ENCODE data around the gene DUOX2.
A peak's percentile ranks its signal among the peaks of the same experiment; 100 is the strongest.

The DUOX2 gene

GRCh38 chr15:45114076-45114750, at the start of gene DUOX2, which contains the start of gene DUOXA2:
Gene DUOX2 (minus strand): TSS chr15:45114172. CDS start chr15:45113411, 761 bp downstream.
Gene DUOXA2 (plus strand): TSS chr15:45114326. CDS start chr15:45114606, 280 bp downstream.
- DNase-seq = no peak

DNA sequence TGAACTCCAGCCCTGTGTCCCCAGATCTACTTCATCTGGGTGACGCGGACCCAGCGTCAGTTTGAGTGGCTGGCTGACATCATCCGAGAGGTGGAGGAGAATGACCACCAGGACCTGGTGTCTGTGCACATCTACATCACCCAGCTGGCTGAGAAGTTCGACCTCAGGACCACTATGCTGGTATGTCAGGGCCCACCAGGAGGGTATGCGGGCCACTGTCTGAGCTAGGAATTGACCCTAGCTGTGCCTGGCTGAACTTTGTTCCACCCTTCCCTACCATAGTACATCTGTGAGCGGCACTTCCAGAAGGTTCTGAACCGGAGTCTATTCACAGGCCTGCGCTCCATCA, 49.5 kb upstream of the DUOX2 start:
- no peak for DNase-seq

GRCh38 chr15:45162771-45163507, 49.0 kb upstream of the DUOX2 start:
- peak; percentile 86 for DNase-seq

DNA sequence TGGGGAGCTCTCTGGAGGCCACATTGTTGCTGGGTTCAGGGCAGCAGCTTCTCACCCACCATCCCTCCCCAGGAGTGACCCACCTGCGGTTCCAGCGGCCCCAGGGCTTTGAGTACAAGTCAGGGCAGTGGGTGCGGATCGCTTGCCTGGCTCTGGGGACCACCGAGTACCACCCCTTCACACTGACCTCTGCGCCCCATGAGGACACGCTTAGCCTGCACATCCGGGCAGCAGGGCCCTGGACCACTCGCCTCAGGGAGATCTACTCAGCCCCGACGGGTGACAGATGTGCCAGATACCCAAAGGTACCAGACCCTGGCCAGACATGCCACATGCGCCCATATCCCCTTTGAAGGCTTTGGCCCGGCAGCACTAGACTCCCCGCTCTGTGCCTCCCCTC, 47.7 kb upstream of the DUOX2 start:
- DNase-seq = no peak

- no peak for DNase-seq
Measured at GRCh38 chr15:45157974-45158373, 44.0 kb upstream of the DUOX2 start.

GRCh38 chr15:45156744-45157455, 42.9 kb upstream of the DUOX2 start:
- no peak for DNase-seq

GRCh38 chr15:45155739-45156138, 41.8 kb upstream of the DUOX2 start:
- no peak for DNase-seq

- DNase-seq = no peak
Measured at GRCh38 chr15:45151998-45152828, 38.2 kb upstream of the DUOX2 start.

DNA sequence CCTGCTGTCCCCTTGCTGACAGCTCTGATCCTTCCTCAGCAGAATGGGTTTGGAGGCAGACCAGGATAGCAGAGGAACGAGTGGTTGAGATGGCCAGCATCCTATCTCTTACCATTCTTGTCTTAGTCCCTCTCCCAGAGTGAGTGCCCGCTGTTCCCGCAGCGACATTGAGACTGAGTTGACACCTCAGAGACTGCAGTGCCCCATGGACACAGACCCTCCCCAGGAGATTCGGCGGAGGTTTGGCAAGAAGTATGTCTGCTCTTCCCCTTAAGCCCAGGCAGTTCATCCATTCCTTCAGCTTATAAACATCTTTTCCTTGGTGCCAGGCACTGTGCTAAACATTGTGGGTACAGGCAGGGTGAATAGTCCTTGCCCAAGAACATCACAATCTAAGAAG, 37.0 kb upstream of the DUOX2 start:
- DNase-seq = no peak

GRCh38 chr15:45150481-45150880, 36.5 kb upstream of the DUOX2 start:
- DNase-seq = no peak

GRCh38 chr15:45149060-45149459, 35.1 kb upstream of the DUOX2 start:
- DNase-seq = no peak

GRCh38 chr15:45148076-45149059, 34.4 kb upstream of the DUOX2 start:
- no peak for DNase-seq

GRCh38 chr15:45147606-45148005, 33.6 kb upstream of the DUOX2 start:
- DNase-seq = no peak

GRCh38 chr15:45146405-45146804, 32.4 kb upstream of the DUOX2 start:
- no peak for DNase-seq

DNA sequence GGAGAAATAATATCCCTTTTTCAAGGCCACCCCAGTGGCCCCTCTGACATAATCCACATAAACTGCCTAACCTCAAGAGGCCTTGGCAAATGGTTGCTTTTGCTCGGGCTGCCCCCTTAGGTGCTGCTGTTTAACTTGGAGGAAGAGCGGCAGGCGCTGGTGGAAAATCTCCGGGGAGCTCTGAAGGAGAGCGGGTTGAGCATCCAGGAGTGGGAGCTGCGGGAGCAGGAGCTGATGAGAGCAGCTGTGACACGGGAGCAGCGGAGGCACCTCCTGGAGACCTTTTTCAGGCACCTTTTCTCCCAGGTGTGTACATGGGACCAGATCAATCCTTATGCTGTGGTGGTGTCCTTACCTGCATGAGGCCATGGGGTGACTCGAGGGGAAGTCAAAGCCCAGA, 30.8 kb upstream of the DUOX2 start:
- DNase-seq = no peak

DNA sequence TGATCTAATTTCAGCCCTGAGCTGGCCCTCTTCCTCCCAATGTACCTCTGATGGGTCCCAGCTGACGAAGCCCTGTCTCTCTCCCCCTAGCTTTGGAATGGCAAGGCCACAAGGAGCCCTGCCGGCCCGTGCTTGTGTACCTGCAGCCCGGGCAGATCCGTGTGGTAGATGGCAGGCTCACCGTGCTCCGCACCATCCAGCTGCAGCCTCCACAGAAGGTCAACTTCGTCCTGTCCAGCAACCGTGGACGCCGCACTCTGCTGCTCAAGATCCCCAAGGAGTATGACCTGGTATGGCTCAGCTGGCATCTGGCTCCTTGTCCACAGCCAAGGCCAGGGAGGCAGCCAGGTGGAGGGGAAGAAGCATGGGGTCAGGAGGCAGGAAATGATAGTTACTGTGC, 30.0 kb upstream of the DUOX2 start:
- no peak for DNase-seq

DNA sequence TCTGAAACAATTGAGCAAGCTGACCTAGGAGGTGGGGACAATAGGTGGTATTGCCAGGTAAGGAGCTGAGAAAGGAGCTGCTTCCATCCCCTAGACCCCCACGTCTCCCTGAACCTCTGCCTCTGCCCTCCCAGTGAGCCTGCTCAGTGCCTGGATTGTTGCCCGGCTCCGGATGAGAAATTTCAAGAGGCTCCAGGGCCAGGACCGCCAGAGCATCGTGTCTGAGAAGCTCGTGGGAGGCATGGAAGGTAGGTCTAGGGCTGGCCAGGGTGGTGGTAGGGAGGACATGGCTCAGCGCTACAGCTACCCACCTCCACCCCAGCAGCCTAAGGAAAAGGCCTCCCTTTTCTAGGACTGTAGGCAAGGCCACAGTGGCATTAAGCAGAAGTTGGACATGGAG, 29.1 kb upstream of the DUOX2 start:
- DNase-seq = no peak

DNA sequence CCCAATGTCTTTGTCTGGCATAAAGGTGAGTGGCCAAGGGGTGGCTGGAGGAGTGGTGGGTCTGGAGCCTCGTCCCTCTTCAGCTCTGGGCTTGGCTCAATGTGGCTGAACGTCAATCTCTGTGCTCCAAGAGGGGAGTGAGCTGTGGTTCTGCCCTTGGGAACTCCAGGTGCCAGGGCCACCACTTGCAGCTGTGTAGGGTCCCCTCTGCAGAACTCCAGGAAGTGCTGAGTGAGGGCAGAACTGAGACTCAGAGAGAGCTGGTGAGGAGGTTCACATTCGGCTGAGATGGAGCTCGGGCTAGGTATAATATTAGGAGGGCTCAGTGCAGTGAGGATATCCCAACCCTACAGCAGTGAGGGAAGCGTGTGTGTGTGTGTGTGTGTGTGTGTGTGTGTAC, 27.4 kb upstream of the DUOX2 start:
- DNase-seq = no peak

- no peak for DNase-seq
Measured at GRCh38 chr15:45140557-45141250, 26.7 kb upstream of the DUOX2 start.

- no peak for DNase-seq
Measured at GRCh38 chr15:45139770-45140169, 25.8 kb upstream of the DUOX2 start.

Measured in OCI-M1 (cell line).